AG04450 (cell line): Measurements from ENCODE around the gene DAPK2. TPM values are rescaled to one million over a fixed set of nuclear protein-coding genes. Genes with fewer than 3 reads are reported as not detected.
"Not testable (repeated sequence)": the region's sequence is repeated elsewhere in the genome, so short reads cannot be mapped to it uniquely, and the experiment has no call there.

Experiments used
- CTCF ChIA-PET: fragments of 300-600, 350-600 bp; formaldehyde crosslinking; extraction: SDS; loops from one replicate; lab custom pipeline; 2022; ENCODE audit warnings: antibody characterized with exemption, inconsistent platforms; lab: Charles Lee
- POLR2A ChIA-PET: fragments of 350-600 bp; formaldehyde crosslinking; extraction: SDS; loops from one replicate; lab custom pipeline; 2021; ENCODE audit warnings: antibody characterized with exemption, inconsistent platforms; lab: Yijun Ruan, JAX
- DNase-seq: peaks from one replicate; pipeline ENCODE4 v3.0.0-alpha.2; 2011; ENCODE audit warnings: low read depth, low spot score
- H3K27ac ChIP-seq: one replicate; pipeline ENCODE4 v1.5.1; 2012; ENCODE audit warnings: low read depth, low read length, control low read depth
- H3K27me3 ChIP-seq: one replicate; pipeline ENCODE4 v1.6.0; 2012; ENCODE audit warnings: low read length; ENCODE audit not compliant: control insufficient read depth, insufficient read depth
- H3K4me3 ChIP-seq: 2 replicates; pipeline ENCODE4 v1.5.1; 2011; ENCODE audit warnings: mild to moderate bottlenecking, low read depth, low read length, control low read depth
- H3K9me3 ChIP-seq: 2 replicates; pipeline ENCODE4 v1.5.1; 2012; ENCODE audit warnings: low read length; ENCODE audit not compliant: control insufficient read depth, insufficient read depth
- CTCF ChIP-seq: IDR thresholded peaks from 2 replicates; pipeline ENCODE4 v1.5.1; 2011; ENCODE audit warnings: low read depth, low read length, control low read depth, inconsistent platforms
- polyA plus RNA-seq: library from polyadenylated mRNA; depleted of rRNA; stranded (reverse); fragments of >200 nt; gene quantifications from 2 replicates; pipeline ENCODE4 v1.2.3, GENCODE V29; 2011

DAPK2 gene
- polyA plus RNA-seq, 1 experiment, result 0.42 TPM

DNA sequence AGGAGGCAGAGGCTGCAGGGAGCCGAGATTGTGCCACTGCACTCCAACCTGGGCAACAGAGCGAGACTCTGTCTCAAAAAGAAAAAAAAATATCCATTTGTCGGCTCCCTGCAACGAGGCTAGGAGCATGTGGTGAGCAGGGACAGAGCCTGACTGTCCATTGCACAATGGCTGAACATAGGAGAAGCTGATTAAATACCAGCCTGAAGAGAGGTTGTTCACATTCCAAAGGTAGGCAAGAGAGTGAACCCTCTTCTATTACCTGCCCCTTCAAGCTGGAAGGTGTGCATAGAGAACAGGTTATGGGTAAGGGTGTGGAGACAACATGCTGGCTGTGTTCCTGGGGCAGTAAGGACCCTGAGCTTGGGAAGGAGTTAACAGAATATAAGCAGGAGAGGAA, 78.7 kb downstream of the DAPK2 start:
- no peak for DNase-seq
- Histone ChIP-seq H3K9me3 (no peaks in the 10 kb centered on the region; the same call in 1 of the 2 replicates), H3K27ac (no peak overlapping the region), H3K4me3 (no peak overlapping the region), H3K27me3 (peaks cover 22% of the 10 kb centered on the region)
- ChIA-PET POLR2A (no interaction called here), CTCF (interaction anchor here (0.5 kb wide), 1 partner anchor 51 kb away, joined by 4 read pairs; no protein-coding TSS in a partner anchor)
- TF ChIP-seq CTCF, result no peak

DNA sequence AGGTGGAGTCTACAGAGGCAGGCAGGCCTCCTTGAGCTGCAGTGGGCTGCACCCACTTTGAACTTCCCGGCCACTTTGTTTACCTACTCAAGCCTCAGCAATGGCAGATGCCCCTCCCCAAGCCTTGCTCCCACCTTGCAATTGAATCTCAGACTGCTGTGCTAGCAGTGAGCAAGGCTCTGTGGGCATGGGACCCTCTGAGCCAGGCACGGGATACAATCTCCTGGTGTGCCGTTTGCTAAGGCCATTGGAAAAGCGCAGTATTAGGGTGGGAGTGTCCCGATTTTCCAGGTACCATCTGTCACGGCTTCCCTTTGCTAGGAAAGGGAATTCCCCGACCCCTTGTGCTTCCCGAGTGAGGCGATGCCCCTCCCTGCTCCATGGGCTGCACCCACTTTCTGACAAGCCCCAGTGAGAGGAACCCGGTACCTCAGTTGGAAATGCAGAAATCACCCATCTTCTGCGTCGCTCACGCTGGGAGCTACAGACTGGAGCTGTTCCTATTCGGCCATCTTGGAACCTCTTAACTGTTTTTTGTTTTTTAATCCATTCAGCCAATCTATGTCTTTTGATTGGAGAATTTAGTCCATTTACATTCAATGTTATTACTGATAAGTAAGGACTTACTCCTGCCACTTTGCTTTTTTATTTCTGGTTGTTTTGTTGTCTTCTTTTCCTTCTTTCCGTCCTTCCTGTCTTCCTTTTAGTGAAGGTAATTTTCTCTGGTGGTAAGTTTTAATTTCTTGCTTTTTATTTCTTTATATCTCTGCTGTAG, 83.2 kb downstream of the DAPK2 start:
- CTCF ChIA-PET, result not testable (repeated sequence)

GRCh38 chr15:63953524-63953923, 92.8 kb downstream of the DAPK2 start:
- no peak for DNase-seq
- no peak for TF ChIP-seq CTCF
- ChIA-PET POLR2A (interaction anchor here (0.6 kb wide), 1 partner anchor 132 kb away, joined by 6 read pairs; no protein-coding TSS in a partner anchor), CTCF (interaction anchor here (1.3 to 1.6 kb wide), 2 partner anchors 8 to 63 kb away, joined by 3 to 7 read pairs; no protein-coding TSS in a partner anchor)
- Histone ChIP-seq H3K9me3 (no peaks in the 10 kb centered on the region), H3K4me3 (no peak overlapping the region), H3K27me3 (peaks cover 6% of the 10 kb centered on the region), H3K27ac (no peak overlapping the region)

More for the DNA sequence above, 83.2 kb downstream of the DAPK2 start:
- H3K27ac ChIP-seq, H3K9me3 ChIP-seq, DNase-seq, POLR2A ChIA-PET, H3K4me3 ChIP-seq: not testable (repeated sequence)
- H3K27me3 ChIP-seq, result peaks cover 19% of the 10 kb centered on the region

DNA sequence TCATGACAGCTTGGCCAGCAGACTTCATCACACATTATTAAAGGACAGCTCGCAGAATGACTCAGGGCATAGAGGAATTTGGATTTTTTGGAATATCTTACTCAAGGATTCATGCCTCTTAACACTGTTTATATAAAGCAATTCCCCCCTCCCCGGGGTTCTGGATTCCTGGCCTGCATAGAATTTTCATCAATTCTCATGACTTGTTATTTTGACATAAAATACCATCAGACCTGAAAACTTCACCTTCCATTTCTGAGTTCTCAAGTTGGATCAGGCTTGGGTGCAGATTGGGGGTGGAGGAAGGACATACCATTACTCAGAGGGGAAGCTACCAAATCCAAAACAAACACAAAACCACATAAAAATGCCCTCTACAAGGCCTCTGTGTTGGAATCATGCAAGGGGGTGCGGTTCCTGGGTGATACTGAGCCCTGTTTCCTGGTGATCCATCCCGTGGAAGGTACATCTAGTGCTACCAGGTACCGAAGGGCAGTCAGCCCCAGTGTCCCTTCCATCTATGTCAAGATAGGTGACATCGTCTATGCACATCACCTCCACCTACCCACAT, 95.3 kb downstream of the DAPK2 start:
- ChIA-PET POLR2A (no interaction called here), CTCF (no interaction called here)
- H3K27me3 ChIP-seq, result peaks cover 6% of the 10 kb centered on the region
- no peaks in the 10 kb centered on the region for H3K9me3 ChIP-seq
- DNase-seq, result peak; percentile 48
- no peak overlapping the region for H3K27ac ChIP-seq
- TF ChIP-seq CTCF, result no peak
- no peak overlapping the region for H3K4me3 ChIP-seq

DNA sequence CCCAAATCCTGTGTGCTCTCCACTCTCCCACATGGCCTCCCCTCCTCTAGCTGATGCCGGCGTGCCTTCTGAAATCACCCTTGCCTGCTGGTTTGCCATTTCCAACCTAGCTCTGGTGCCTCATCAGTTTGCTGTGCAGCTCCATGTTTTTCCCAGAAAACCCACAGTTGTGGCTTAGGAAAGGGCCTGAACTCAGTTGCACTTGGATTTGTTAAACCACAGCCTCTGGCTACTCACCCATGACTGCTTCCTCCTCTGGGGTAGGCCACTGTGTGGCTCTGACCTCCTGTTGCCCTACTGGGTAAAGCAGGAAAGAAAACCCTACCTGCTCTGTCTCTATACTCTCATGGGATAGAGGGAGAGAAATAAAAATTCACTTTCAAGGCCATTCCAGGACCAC, 97.3 kb downstream of the DAPK2 start:
- ChIA-PET CTCF (interaction anchor here (1.4 kb wide), 1 partner anchor 197 kb away, joined by 3 read pairs; no protein-coding TSS in a partner anchor), POLR2A (no interaction called here)
- no peak for DNase-seq
- no peak for TF ChIP-seq CTCF
- Histone ChIP-seq H3K27ac (no peak overlapping the region), H3K27me3 (no peaks in the 10 kb centered on the region), H3K9me3 (no peaks in the 10 kb centered on the region), H3K4me3 (no peak overlapping the region)
